ENCODE measurements around the gene EPO.
A peak's percentile ranks its signal among the peaks of the same experiment; 100 is the strongest.

EPO gene

GRCh38 chr7:100673942-100674410 is 46.3 kb upstream of the EPO start:
- Histone ChIP-seq H3K27ac (ENCODE audit: low read length) (peak overlapping the region; percentile 52; the same call in 1 of the 2 replicates), H2AFZ (ENCODE audit: low read length) (peak overlapping the region; percentile 78), H3K9ac (ENCODE audit: low read length) (peak overlapping the region; percentile 85)

GRCh38 chr7:100674411-100675104 is 45.7 kb upstream of the EPO start:
- 0 out of 2 replicates have a peak overlapping the region, but pooled peaks have one; percentile 30 for H2AFZ ChIP-seq (ENCODE audit: low read length)
- H3K4me1 ChIP-seq (ENCODE audit: low read length) = no peaks in the 10 kb centered on the region
- TF ChIP-seq CTCF (IDR thresholded peaks at IDR 0.05; ENCODE audit: low read length) (no peak), EZH2phosphoT487 (IDR thresholded peaks at IDR 0.05; ENCODE audit: low read length) (no peak), EZH2 (optimal IDR thresholded peaks at IDR 0.05; ENCODE audit: low read depth, low read length) (no peak)
- no peaks in the 10 kb centered on the region for H3F3A ChIP-seq (ENCODE audit: insufficient read depth, low read length)
- H3K9me3 ChIP-seq (replicated peaks; ENCODE audit: insufficient read depth, low read length) = no peaks in the 10 kb centered on the region
- peak overlapping the region; percentile 82 for H3K4me3 ChIP-seq (ENCODE audit: low read length)
- H3K9ac ChIP-seq (ENCODE audit: low read length) = peak overlapping the region; percentile 85
- no peaks in the 10 kb centered on the region for H4K20me1 ChIP-seq (ENCODE audit: insufficient read depth, low read length)
- H3K4me2 ChIP-seq (ENCODE audit: low read depth, low read length) = peak overlapping the region; percentile 91
- peak overlapping the region; percentile 52; the same call in 1 of the 2 replicates for H3K27ac ChIP-seq (ENCODE audit: low read length)
- H3K27me3 ChIP-seq (replicated peaks; ENCODE audit: insufficient read depth, low read length) = peaks cover 26% of the 10 kb centered on the region
- no peaks in the 10 kb centered on the region for H3K36me3 ChIP-seq (replicated peaks; ENCODE audit: insufficient read depth, low read length)
- peak; percentile 37 for DNase-seq
- no peaks in the 10 kb centered on the region for H3K9me2 ChIP-seq (replicated peaks; ENCODE audit: insufficient read depth, low read length)
- peaks cover 46% of the 10 kb centered on the region for H3K79me2 ChIP-seq (ENCODE audit: low read length)

More at GRCh38 chr7:100673942-100674410, 46.3 kb upstream of the EPO start:
- H3K9me3 ChIP-seq (replicated peaks; ENCODE audit: insufficient read depth, low read length) = no peaks in the 10 kb centered on the region
- peak overlapping the region; percentile 82 for H3K4me3 ChIP-seq (ENCODE audit: low read length)
- H3K36me3 ChIP-seq (replicated peaks; ENCODE audit: insufficient read depth, low read length) = no peaks in the 10 kb centered on the region
- no peaks in the 10 kb centered on the region for H4K20me1 ChIP-seq (ENCODE audit: insufficient read depth, low read length)
- no peak for DNase-seq
- no peaks in the 10 kb centered on the region for H3F3A ChIP-seq (ENCODE audit: insufficient read depth, low read length)
- H3K4me2 ChIP-seq (ENCODE audit: low read depth, low read length) = peak overlapping the region; percentile 91; the same call in 1 of the 2 replicates
- H3K4me1 ChIP-seq (ENCODE audit: low read length) = no peaks in the 10 kb centered on the region
- peaks cover 46% of the 10 kb centered on the region for H3K79me2 ChIP-seq (ENCODE audit: low read length)
- no peaks in the 10 kb centered on the region for H3K9me2 ChIP-seq (replicated peaks; ENCODE audit: insufficient read depth, low read length)
- peaks cover 32% of the 10 kb centered on the region for H3K27me3 ChIP-seq (replicated peaks; ENCODE audit: insufficient read depth, low read length)
- TF ChIP-seq CTCF (IDR thresholded peaks at IDR 0.05; ENCODE audit: low read length) = no peak
- no peak for TF ChIP-seq EZH2 (optimal IDR thresholded peaks at IDR 0.05; ENCODE audit: low read depth, low read length)
- TF ChIP-seq EZH2phosphoT487 (IDR thresholded peaks at IDR 0.05; ENCODE audit: low read length) = no peak

DNA sequence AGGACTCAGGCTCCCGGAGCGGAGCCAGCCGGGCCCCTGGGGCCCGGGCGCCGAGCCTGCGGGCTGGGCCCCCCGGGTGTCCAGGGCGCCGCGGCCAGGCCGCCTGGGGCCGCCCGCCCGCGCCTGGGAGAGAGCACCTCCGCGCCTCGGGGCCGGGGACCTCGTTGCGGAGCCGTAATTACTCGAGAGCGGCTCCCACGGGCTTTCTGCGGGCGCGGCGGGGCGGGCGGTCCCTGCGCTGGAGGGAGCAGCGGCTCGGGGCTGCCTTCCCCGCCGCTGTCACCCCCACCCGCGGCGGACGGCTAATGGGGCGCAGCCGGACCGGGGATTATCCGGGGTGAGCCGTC is 45.2 kb upstream of the EPO start:
- Histone ChIP-seq H3K9me3 (replicated peaks; ENCODE audit: insufficient read depth, low read length) (no peaks in the 10 kb centered on the region), H3K79me2 (ENCODE audit: low read length) (peaks cover 46% of the 10 kb centered on the region), H2AFZ (ENCODE audit: low read length) (no peak overlapping the region), H3K4me3 (ENCODE audit: low read length) (peak overlapping the region; percentile 82), H3K27ac (ENCODE audit: low read length) (peak overlapping the region; percentile 52; the same call in 1 of the 2 replicates), H4K20me1 (ENCODE audit: insufficient read depth, low read length) (no peaks in the 10 kb centered on the region), H3K36me3 (replicated peaks; ENCODE audit: insufficient read depth, low read length) (no peaks in the 10 kb centered on the region), H3K9me2 (replicated peaks; ENCODE audit: insufficient read depth, low read length) (no peaks in the 10 kb centered on the region), H3K4me2 (ENCODE audit: low read depth, low read length) (peak overlapping the region; percentile 91), H3K27me3 (replicated peaks; ENCODE audit: insufficient read depth, low read length) (peaks cover 21% of the 10 kb centered on the region), H3K4me1 (ENCODE audit: low read length) (no peaks in the 10 kb centered on the region), H3F3A (ENCODE audit: insufficient read depth, low read length) (no peaks in the 10 kb centered on the region), H3K9ac (ENCODE audit: low read length) (peak overlapping the region; percentile 85; the same call in 1 of the 2 replicates)
- TF ChIP-seq EZH2phosphoT487 (IDR thresholded peaks at IDR 0.05; ENCODE audit: low read length) (no peak), CTCF (IDR thresholded peaks at IDR 0.05; ENCODE audit: low read length) (no peak), EZH2 (optimal IDR thresholded peaks at IDR 0.05; ENCODE audit: low read depth, low read length) (no peak)
- peak; percentile 29 for DNase-seq
